Measurements from ENCODE around the gene RBMS1. TPM values are rescaled to one million over a fixed set of nuclear protein-coding genes. Genes with fewer than 3 reads are reported as not detected.

Gene RBMS1
- polyA plus RNA-seq, 2 of the 4 experiments (the other 2 are of a cell fraction), result 51.9 to 108 TPM

GRCh38 chr2:160499865-160500264 is 6.3 kb upstream of the RBMS1 start:
- no peaks in the 10 kb centered on the region for H3K9me3 ChIP-seq
- 60% methylated on average over 1 of the region's 1 CpG for WGBS (ENCODE audit: missing lambda C conversion rate)
- FAIRE-seq (no peak), DNase-seq (ENCODE audit: low read depth in 1 of 2, low spot score in 1 of 2) (no peak), ATAC-seq (no peak)
- no peak overlapping the region for H3K4me2 ChIP-seq
- H3K27ac ChIP-seq, result no peak overlapping the region
- CTCF ChIA-PET, result no interaction called here
- no peaks in the 10 kb centered on the region for H3K4me1 ChIP-seq
- POLR2A ChIA-PET, result no interaction called here
- no peak overlapping the region for H3K4me3 ChIP-seq
- no peak for TF ChIP-seq HOXB5 (CRISPR knock-in tag; IDR thresholded peaks at IDR 0.05)
- no peak for TF ChIP-seq SMC3 (IDR thresholded peaks at IDR 0.05)
- no peak for TF ChIP-seq GATA3 (IDR thresholded peaks at IDR 0.05; ENCODE audit: borderline replicate concordance)
- no peak for TF ChIP-seq USF2 (IDR thresholded peaks at IDR 0.05)
- TF ChIP-seq CHD4 (IDR thresholded peaks at IDR 0.05; ENCODE audit: borderline replicate concordance), result no peak

- Histone ChIP-seq H3K4me2 (no peak overlapping the region), H3K4me3 (no peak overlapping the region), H3K9me3 (no peaks in the 10 kb centered on the region), H3K27ac (no peak overlapping the region), H3K4me1 (peaks cover 6% of the 10 kb centered on the region; the same call in 2 of the 3 replicates)
- no peak for TF ChIP-seq JUNB (IDR thresholded peaks at IDR 0.05)
- no peak for TF ChIP-seq ZC3H11A (IDR thresholded peaks at IDR 0.05)
- TF ChIP-seq MYC (IDR thresholded peaks at IDR 0.05; ENCODE audit: borderline replicate concordance, low read length), result no peak
- TF ChIP-seq HMGXB4 (CRISPR knock-in tag; IDR thresholded peaks at IDR 0.05; ENCODE audit: borderline replicate concordance), result no peak
- TF ChIP-seq ATOH8 (CRISPR knock-in tag; IDR thresholded peaks at IDR 0.05; ENCODE audit: low read depth), result no peak
- no peak for TF ChIP-seq TP53 (CRISPR knock-in tag; IDR thresholded peaks at IDR 0.05)
- no peak for TF ChIP-seq HOXB13 (CRISPR knock-in tag; IDR thresholded peaks at IDR 0.05; ENCODE audit: low read depth)
- no peak for TF ChIP-seq CHD4 (IDR thresholded peaks at IDR 0.05; ENCODE audit: borderline replicate concordance)
- no peak for TF ChIP-seq NPAS2 (CRISPR knock-in tag; IDR thresholded peaks at IDR 0.05; ENCODE audit: borderline replicate concordance)
- TF ChIP-seq JUN (IDR thresholded peaks at IDR 0.05), result no peak
- TF ChIP-seq CBX2 (IDR thresholded peaks at IDR 0.05; ENCODE audit: borderline replicate concordance, low read depth), result no peak
- no peak for TF ChIP-seq FOSB (CRISPR knock-in tag; IDR thresholded peaks at IDR 0.05)
- no peak for TF ChIP-seq SMC3 (IDR thresholded peaks at IDR 0.05)
- no peak for TF ChIP-seq SREBF2 (IDR thresholded peaks at IDR 0.05)
- no peak for TF ChIP-seq USF2 (IDR thresholded peaks at IDR 0.05)
- TF ChIP-seq CBX8 (IDR thresholded peaks at IDR 0.05), result no peak
- TF ChIP-seq MAZ (IDR thresholded peaks at IDR 0.05; ENCODE audit: borderline replicate concordance, low read depth, low read length), result no peak
- TF ChIP-seq PBX3 (IDR thresholded peaks at IDR 0.05), result no peak
- no peak for TF ChIP-seq EHMT2 (IDR thresholded peaks at IDR 0.05; ENCODE audit: low read depth)
- ChIA-PET POLR2A (interaction anchor here (0.7 kb wide), 1 partner anchor 227 kb away, joined by 9 read pairs; no protein-coding TSS in a partner anchor), CTCF (no interaction called here)
- 87% methylated on average over 5 of the region's 5 CpGs for WGBS (ENCODE audit: missing lambda C conversion rate)
- ATAC-seq (no peak), FAIRE-seq (no peak), DNase-seq (ENCODE audit: low read depth in 1 of 2, low spot score in 1 of 2) (no peak)
These were observed 4.5 kb upstream of the RBMS1 start for GRCh38 chr2:160498137-160498536.
